ENCODE results near the gene ABCC11.

DNA sequence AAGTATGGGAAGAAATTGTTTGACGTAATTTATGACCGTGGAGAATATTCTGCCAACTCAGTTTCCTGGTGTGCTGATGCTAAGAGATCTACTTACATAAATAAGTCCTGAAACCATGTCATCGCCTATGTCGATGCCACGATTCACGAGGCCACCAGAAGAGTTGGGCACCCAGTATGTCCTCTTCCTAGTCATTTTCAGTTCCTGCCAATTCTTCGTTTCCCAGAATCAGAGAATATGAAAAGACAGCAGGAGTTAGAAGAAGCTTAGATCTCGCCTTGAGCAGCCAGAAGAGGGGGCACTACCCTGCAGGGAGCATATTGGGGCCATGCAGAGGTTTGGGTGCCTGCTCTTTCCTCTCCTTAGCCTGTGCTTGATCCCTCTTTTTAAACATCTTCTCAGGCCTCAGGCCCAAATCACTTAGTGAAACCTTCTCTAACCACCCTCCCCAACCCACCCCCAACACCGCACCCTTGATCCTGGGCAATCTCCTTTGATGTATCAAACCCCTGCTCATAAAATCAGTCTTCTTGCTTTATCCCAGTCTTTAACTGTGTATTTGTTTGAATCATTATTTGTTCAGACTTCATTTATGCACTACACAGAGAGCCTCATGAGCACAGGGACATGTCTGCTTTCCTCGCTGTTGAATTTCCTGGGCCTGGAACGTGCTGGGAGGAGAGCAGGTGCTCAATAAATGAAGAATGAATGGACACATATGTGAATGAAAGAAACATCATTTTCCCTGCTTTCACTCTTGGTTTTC, 15.4 kb downstream of the ABCC11 start:
- no peak for TF ChIP-seq POLR2AphosphoS5 (IDR thresholded peaks at IDR 0.05; ENCODE audit: borderline replicate concordance, low read depth, low read length)
- no peak for TF ChIP-seq EZH2 (IDR thresholded peaks at IDR 0.05)
